Activated naive CD4-positive, alpha-beta T cell treated with anti-CD3 and anti-CD28 coated beads, Interleukin-2, amount 50 U/mL, for 72 hours (primary cell): ENCODE results near the gene CTSS. TPM values are rescaled to one million over a fixed set of nuclear protein-coding genes. Genes with fewer than 3 reads are reported as not detected.

Experiments used
- ATAC-seq, 2 donors: fragments of 150-1000 bp; cut with Tn5 transposase; 2 replicates each; pipeline ENCODE4 v1.10.0; 2021; ENCODE audit warnings: mild to moderate bottlenecking in 2 of 2, moderate library complexity in 2 of 2
- DNase-seq, 2 donors: peaks; one replicate each; pipeline ENCODE4 v3.0.0; 2021 to 2022; ENCODE audit warnings: low spot score in 2 of 2
- H3K27ac Mint-ChIP-seq, 2 donors: one replicate each; pipeline ENCODE4 v1.8.0; 2022; ENCODE audit warnings: mild to moderate bottlenecking in 2 of 2, mixed read lengths in 2 of 2
- H3K36me3 Mint-ChIP-seq, 2 donors: one replicate each; pipeline ENCODE4 v1.8.0; 2022; ENCODE audit warnings: mixed read lengths in 2 of 2
- H3K9me3 Mint-ChIP-seq, 2 donors: one replicate each; pipeline ENCODE4 v1.8.0; 2022; ENCODE audit warnings: mixed read lengths in 2 of 2
- total RNA-seq, 2 donors: library from RNA; stranded (reverse); gene quantifications; one replicate each; pipeline ENCODE4 v1.2.3, GENCODE V29; 2022

CTSS gene
- total RNA-seq, 2 donors from 2014 or later = 53.4 to 88.4 TPM

GRCh38 chr1:150686275-150686674, 79.3 kb downstream of the CTSS start:
- no peak overlapping the region for H3K27ac Mint-ChIP-seq
- peaks cover 0 to 8% of the 10 kb centered on the region in 2 donors for H3K36me3 Mint-ChIP-seq
- no peaks in the 10 kb centered on the region for H3K9me3 Mint-ChIP-seq
- DNase-seq = no peak
- no peak for ATAC-seq

- DNase-seq (no peak), ATAC-seq (no peak)
- Mint-ChIP-seq H3K36me3 (peaks cover 0 to 6% of the 10 kb centered on the region in 2 donors), H3K27ac (no peak overlapping the region), H3K9me3 (no peaks in the 10 kb centered on the region)
These were observed 81.7 kb downstream of the CTSS start for GRCh38 chr1:150683914-150684313.

Other genes with a start within 250 kb of the CTSS start
- 1 to 10 TPM in 1 of 2 donors, under 1 TPM in 1; 0.96 to 2.9 TPM for gene ADAMTSL4, start 216.4 kb downstream of the CTSS start, total RNA-seq
- 100 to 1,000 TPM; 277 to 307 TPM for gene MCL1, start 186.2 kb downstream of the CTSS start, total RNA-seq
- 100 to 1,000 TPM; 133 to 183 TPM for gene ENSA, start 136.2 kb downstream of the CTSS start, total RNA-seq
- 10 to 100 TPM; 15.8 to 20.9 TPM for gene GOLPH3L, start 68.6 kb downstream of the CTSS start, total RNA-seq
- gene HORMAD1, start 44.9 kb downstream of the CTSS start, total RNA-seq = under 1 TPM in 1 of 2 donors, not detected in 1; 0.32 TPM
- gene CTSK, start 42.5 kb upstream of the CTSS start, total RNA-seq = 1 to 10 TPM; 3.1 to 3.3 TPM
- 10 to 100 TPM; 37.0 to 61.1 TPM for gene ARNT, start 110.8 kb upstream of the CTSS start, total RNA-seq
- not detected for gene CTXND2, start 121.4 kb upstream of the CTSS start, total RNA-seq
- gene SETDB1, start 160.6 kb upstream of the CTSS start, total RNA-seq = 10 to 100 TPM; 57.4 to 73.6 TPM
- gene CERS2, start 209.1 kb upstream of the CTSS start, total RNA-seq = 100 to 1,000 TPM; 110 to 134 TPM
- gene ANXA9, start 216.5 kb upstream of the CTSS start, total RNA-seq = not detected
- 10 to 100 TPM; 23.3 to 32.3 TPM for gene MINDY1, start 241.1 kb upstream of the CTSS start, total RNA-seq
- gene PRUNE1, start 242.7 kb upstream of the CTSS start, total RNA-seq = 10 to 100 TPM; 18.0 to 20.7 TPM